Measurements from ENCODE around the gene ZNF621. TPM values are rescaled to one million over a fixed set of nuclear protein-coding genes. Genes with fewer than 3 reads are reported as not detected.

ZNF621 gene
- total and polyA plus RNA-seq, 9 donors = 10.0 to 14.9 (median 11.0) TPM

Other genes starting within 250 kb of the ZNF621 start
- gene EIF1B, start 215.3 kb upstream of the ZNF621 start, total RNA-seq = 19.2 TPM
- gene EIF1B, start 215.3 kb upstream of the ZNF621 start, polyA plus RNA-seq (ENCODE audit: insufficient read depth in 1 of 8, insufficient read length in 8 of 8, low replicate concordance in 1 of 8) = 10 to 100 TPM; 57.8 to 71.7 (median 64.7) TPM
- gene ENTPD3, start 137.8 kb upstream of the ZNF621 start, total RNA-seq = 0.44 TPM
- gene ENTPD3, start 137.8 kb upstream of the ZNF621 start, polyA plus RNA-seq (ENCODE audit: insufficient read depth in 1 of 8, insufficient read length in 8 of 8, low replicate concordance in 1 of 8) = under 1 TPM; 0.10 to 0.75 (median 0.32) TPM
- gene RPL14, start 67.6 kb upstream of the ZNF621 start, total RNA-seq = 1,297 TPM
- gene RPL14, start 67.6 kb upstream of the ZNF621 start, polyA plus RNA-seq (ENCODE audit: insufficient read depth in 1 of 8, insufficient read length in 8 of 8, low replicate concordance in 1 of 8) = 1,000 to 10,000 TPM; 2,415 to 3,184 (median 2,685) TPM
- 4.3 TPM for gene ZNF619, start 47.8 kb upstream of the ZNF621 start, total RNA-seq
- 1 to 10 TPM; 2.8 to 3.4 (median 3.0) TPM for gene ZNF619, start 47.8 kb upstream of the ZNF621 start, polyA plus RNA-seq (ENCODE audit: insufficient read depth in 1 of 8, insufficient read length in 8 of 8, low replicate concordance in 1 of 8)
- 2.9 TPM for gene ZNF620, start 18.9 kb upstream of the ZNF621 start, total RNA-seq
- 1 to 10 TPM; 2.1 to 4.5 (median 2.8) TPM for gene ZNF620, start 18.9 kb upstream of the ZNF621 start, polyA plus RNA-seq (ENCODE audit: insufficient read depth in 1 of 8, insufficient read length in 8 of 8, low replicate concordance in 1 of 8)